ENCODE results near the gene COL4A2.
A peak's percentile ranks its signal among the peaks of the same experiment; 100 is the strongest.

The COL4A2 gene

DNA sequence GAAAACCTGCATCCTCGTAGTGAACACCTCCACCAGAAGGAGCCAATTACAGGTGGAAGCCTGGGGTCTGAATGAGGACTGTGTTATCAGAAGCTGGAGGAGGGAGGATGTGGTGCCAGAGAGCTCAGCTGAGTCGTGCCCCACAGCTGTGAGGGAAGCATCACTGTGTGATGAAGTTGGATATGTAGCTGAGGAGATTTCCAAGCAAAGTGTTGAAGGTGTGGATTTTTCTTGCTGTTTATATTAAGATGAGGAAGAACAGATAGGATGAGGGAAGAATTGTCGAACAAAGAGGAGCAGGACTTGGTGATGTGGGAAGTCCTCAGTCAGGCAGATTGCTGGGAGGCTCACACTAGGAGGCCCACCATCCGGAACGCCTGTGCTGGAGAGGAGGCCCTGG lies 250.0 kb downstream of the COL4A2 start:
- Histone ChIP-seq H3K27me3 (ENCODE audit: low read depth, low read length) (no peaks in the 10 kb centered on the region), H3K27ac (ENCODE audit: low read length) (no peak overlapping the region), H3K36me3 (ENCODE audit: control insufficient read depth in 1 of 2, insufficient read depth in 2 of 2, low read length in 2 of 2) (peaks cover 3 to 8% of the 10 kb centered on the region in 2 donors), H3K4me1 (ENCODE audit: control insufficient read depth in 1 of 2, insufficient read depth in 2 of 2, low read length in 2 of 2) (peaks cover 0 to 6% of the 10 kb centered on the region in 2 donors), H3K9me3 (ENCODE audit: control insufficient read depth in 1 of 2, low read length in 2 of 2) (no peaks in the 10 kb centered on the region), H3K4me3 (ENCODE audit: low read depth in 1 of 2, low read length in 2 of 2) (no peak overlapping the region)

DNA sequence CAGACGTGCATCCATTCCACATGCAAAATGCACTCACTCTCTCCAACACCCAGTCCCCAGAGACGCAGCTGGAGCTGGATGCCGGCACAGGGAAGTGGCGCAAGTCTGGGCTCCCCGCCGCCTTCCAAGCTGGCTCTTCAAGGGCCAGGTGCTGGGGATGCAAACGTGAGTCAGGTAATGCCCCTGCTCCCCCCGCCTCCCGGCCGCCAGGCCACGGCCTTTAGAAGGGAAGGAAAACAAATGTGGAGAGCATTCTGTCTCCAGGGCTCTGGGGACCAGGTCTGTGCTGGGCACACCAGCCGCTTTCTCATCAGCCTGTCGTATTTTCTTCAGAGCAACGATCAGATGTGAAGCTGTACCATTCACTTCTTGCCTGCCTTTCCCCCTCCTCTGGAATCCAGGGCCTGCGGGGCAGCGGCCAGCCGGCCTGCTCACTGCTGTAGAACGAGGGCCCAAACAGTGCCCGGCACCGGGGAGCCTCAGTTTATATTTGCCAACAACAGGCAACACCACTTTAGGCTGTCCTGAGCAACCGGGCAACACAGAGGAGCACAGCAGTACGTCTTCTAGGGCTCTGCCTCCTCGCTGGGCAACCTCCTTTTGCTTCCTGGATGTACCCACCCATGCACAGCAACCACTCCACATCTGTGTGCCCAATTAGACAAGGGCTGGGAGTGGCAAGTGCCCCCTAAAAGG lies 250.7 kb downstream of the COL4A2 start:
- Histone ChIP-seq H3K27me3 (ENCODE audit: low read depth, low read length) (no peaks in the 10 kb centered on the region), H3K36me3 (ENCODE audit: control insufficient read depth in 1 of 2, insufficient read depth in 2 of 2, low read length in 2 of 2) (peaks cover 3 to 8% of the 10 kb centered on the region in 2 donors), H3K4me3 (ENCODE audit: low read depth in 1 of 2, low read length in 2 of 2) (no peak overlapping the region), H3K9me3 (ENCODE audit: control insufficient read depth in 1 of 2, low read length in 2 of 2) (no peaks in the 10 kb centered on the region), H3K4me1 (ENCODE audit: control insufficient read depth in 1 of 2, insufficient read depth in 2 of 2, low read length in 2 of 2) (peaks cover 0 to 10% of the 10 kb centered on the region in 2 donors), H3K27ac (ENCODE audit: low read length) (no peak overlapping the region)

DNA sequence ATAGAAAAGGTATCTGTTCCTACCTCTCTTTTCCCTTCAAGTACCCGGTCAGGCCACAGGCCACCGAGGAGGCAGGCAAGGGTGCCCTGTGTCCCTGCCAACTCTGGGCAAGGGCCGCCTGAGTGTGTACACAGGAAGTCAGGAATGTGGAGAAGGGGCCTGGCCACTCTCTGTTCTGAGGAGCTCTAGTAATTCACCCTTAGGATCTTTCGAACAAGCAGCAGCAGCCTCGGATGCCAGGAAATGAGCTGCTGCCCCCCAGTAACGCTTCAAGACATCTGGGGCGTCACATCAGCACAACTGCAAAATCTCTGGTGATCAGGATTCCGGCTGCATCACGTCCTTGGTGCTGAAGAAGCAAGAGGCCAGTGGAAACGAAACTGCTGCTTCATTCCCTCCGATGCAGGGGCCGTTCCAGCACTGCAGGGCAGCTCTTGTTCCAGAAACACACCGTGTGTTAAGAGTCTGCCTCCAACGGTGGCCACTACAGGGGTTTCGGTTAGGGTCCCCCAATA lies 252.4 kb downstream of the COL4A2 start:
- Histone ChIP-seq H3K36me3 (ENCODE audit: control insufficient read depth in 1 of 2, insufficient read depth in 2 of 2, low read length in 2 of 2) (peaks cover 3 to 8% of the 10 kb centered on the region in 2 donors), H3K4me1 (ENCODE audit: control insufficient read depth in 1 of 2, insufficient read depth in 2 of 2, low read length in 2 of 2) (peaks cover 0 to 20% of the 10 kb centered on the region in 2 donors), H3K27me3 (ENCODE audit: low read depth, low read length) (no peaks in the 10 kb centered on the region), H3K27ac (ENCODE audit: low read length) (peak overlapping the region; percentile 94), H3K4me3 (ENCODE audit: low read depth in 1 of 2, low read length in 2 of 2) (peak overlapping the region; percentile 67 to 91), H3K9me3 (ENCODE audit: control insufficient read depth in 1 of 2, low read length in 2 of 2) (no peaks in the 10 kb centered on the region)

DNA sequence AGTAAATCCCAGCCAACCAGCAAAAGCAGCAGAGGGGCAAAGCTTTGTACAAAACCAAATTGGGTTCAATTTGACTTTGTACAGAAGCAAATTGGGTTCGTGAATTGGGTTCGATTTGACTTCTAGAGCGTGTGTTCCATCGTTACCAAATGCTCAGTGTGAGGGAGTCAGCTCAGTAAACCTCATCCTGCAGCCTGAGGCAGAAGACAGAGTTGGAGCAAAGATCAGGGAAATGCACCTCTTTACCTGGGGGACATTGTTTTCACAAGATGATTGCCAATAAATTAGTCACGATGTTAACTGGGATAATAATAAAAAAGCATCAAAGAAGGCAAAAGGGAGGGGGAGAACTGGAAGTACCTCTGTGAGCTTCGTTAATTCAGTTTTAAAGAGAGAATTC lies 252.9 kb downstream of the COL4A2 start:
- peak overlapping the region; percentile 67 to 91 for H3K4me3 ChIP-seq (ENCODE audit: low read depth in 1 of 2, low read length in 2 of 2)
- H3K27me3 ChIP-seq (ENCODE audit: low read depth, low read length) = no peaks in the 10 kb centered on the region
- no peaks in the 10 kb centered on the region for H3K9me3 ChIP-seq (ENCODE audit: control insufficient read depth in 1 of 2, low read length in 2 of 2)
- H3K4me1 ChIP-seq (ENCODE audit: control insufficient read depth in 1 of 2, insufficient read depth in 2 of 2, low read length in 2 of 2) = peaks cover 0 to 20% of the 10 kb centered on the region in 2 donors
- H3K27ac ChIP-seq (ENCODE audit: low read length) = peak overlapping the region; percentile 94
- peaks cover 3 to 8% of the 10 kb centered on the region in 2 donors for H3K36me3 ChIP-seq (ENCODE audit: control insufficient read depth in 1 of 2, insufficient read depth in 2 of 2, low read length in 2 of 2)

DNA sequence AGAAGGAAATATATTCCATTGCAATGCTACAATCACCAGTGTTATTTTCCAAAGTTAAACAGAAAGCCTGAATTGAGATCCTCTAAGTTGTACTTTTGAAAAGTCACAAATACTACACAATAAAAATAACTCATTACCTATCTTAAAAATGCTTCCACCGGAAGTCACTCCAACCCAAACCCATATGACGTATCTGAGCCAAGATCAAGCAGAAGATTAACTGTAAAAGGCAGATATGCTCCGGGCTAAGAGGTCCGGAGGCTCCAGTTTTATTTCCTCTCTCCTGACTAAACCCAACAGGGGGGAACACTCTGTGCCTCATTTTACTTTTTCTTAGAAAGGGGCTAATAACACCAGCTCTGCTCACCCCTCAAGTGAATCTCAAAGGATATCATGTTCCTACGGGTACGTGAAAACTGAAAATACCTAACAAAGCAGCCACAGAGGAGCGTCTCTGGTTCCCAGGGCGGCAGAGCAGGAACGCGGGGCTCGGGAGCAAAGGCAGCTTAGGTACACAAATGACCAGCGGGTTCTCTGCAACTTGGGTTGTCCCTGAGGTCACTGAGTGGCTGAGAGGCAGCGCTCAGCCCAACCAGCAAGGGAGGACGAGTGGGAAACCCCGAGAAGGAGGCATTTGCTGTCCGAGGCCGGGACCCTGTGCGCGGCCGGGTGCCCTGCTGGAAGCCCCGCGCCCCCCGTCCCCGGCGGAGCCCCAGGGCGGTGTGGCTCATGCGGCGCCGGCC lies 253.7 kb downstream of the COL4A2 start:
- H3K9me3 ChIP-seq (ENCODE audit: control insufficient read depth in 1 of 2, low read length in 2 of 2) = no peaks in the 10 kb centered on the region
- H3K4me1 ChIP-seq (ENCODE audit: control insufficient read depth in 1 of 2, insufficient read depth in 2 of 2, low read length in 2 of 2) = peaks cover 0 to 20% of the 10 kb centered on the region in 2 donors
- H3K4me3 ChIP-seq (ENCODE audit: low read depth in 1 of 2, low read length in 2 of 2) = peak overlapping the region; percentile 67 to 91
- H3K27ac ChIP-seq (ENCODE audit: low read length) = peak overlapping the region; percentile 94
- no peaks in the 10 kb centered on the region for H3K27me3 ChIP-seq (ENCODE audit: low read depth, low read length)
- peaks cover 0 to 8% of the 10 kb centered on the region in 2 donors for H3K36me3 ChIP-seq (ENCODE audit: control insufficient read depth in 1 of 2, insufficient read depth in 2 of 2, low read length in 2 of 2)

DNA sequence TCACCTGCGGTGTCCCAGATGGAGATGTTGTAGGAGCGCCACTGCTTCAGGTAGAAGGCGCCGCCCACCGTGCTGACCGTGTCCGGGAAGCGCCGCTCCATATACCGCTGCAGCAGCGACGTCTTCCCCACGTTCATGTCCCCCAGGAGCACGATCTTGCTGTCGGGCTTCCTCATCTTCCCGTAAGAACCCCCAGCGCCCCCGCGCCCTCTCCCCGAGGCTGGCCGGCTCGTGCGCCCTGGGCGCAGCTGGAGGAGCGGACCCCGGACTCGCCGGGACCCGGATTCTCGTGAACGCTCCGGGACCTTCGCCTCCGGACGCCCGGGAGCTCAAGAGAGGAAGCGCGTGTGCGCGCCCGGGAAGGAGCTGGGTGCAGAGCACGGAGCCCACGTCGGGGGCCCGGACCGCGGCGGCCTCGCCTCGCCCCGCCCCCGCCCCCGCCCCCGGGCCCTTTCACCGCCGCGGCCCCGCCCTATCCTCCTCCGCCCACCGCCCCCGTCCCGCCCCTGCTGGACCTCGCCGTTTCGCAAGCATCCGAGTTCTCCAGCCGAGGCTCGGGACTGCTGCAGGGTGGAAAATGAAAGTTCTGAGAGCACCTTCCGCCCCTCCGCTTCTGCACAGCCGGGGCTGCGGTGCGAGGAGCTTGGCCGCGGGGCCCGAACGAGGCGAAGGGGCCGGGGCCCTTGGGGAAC lies 254.4 kb downstream of the COL4A2 start, which contains the start of gene RAB20:
Gene RAB20 (minus strand): TSS at position 379 of the 692 bp plus-strand sequence. CDS start 203 bp downstream, at position 176.
- H3K9me3 ChIP-seq (ENCODE audit: control insufficient read depth in 1 of 2, low read length in 2 of 2) = no peaks in the 10 kb centered on the region
- H3K4me3 ChIP-seq (ENCODE audit: low read depth in 1 of 2, low read length in 2 of 2) = peak within 1 kb of the TSS; percentile 89 to 91
- H3K4me1 ChIP-seq (ENCODE audit: control insufficient read depth in 1 of 2, insufficient read depth in 2 of 2, low read length in 2 of 2) = peaks cover 0 to 20% of the 10 kb centered on the region in 2 donors
- H3K27me3 ChIP-seq (ENCODE audit: low read depth, low read length) = no peaks in the 10 kb centered on the region
- peak within 1 kb of the TSS; percentile 94 for H3K27ac ChIP-seq (ENCODE audit: low read length)
- peaks cover 0 to 8% of the 10 kb centered on the region in 2 donors for H3K36me3 ChIP-seq (ENCODE audit: control insufficient read depth in 1 of 2, insufficient read depth in 2 of 2, low read length in 2 of 2)

DNA sequence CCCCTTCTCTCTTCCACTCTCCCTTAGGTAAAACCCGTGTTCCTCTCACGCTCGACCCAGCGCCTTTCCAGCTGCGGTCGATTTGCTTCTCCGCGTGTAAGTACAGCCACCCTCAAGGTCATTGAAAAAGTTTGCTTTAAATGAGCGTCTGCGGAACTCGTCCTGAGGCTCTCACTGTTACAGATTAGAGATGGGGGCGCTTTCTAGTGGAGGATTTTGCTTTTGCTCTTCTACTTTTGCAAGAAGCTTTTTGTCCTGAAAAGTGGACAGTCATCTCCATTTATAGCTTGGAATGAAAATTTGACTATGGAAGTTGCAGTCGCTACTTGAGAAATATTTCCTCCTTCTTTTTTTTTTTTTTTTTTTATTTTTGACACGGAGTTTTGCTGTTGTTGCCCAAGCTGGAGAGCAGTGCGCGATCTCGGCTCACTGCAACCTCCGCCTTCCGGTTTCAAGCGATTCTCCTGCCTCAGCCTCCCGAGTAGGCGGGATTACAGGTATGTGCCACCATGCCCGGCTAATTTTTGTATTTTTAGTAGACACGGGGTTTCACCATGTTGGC lies 255.0 kb downstream of the COL4A2 start:
- Histone ChIP-seq H3K36me3 (ENCODE audit: control insufficient read depth in 1 of 2, insufficient read depth in 2 of 2, low read length in 2 of 2) (peaks cover 0 to 3% of the 10 kb centered on the region in 2 donors), H3K4me1 (ENCODE audit: control insufficient read depth in 1 of 2, insufficient read depth in 2 of 2, low read length in 2 of 2) (peaks cover 0 to 20% of the 10 kb centered on the region in 2 donors), H3K4me3 (ENCODE audit: low read depth in 1 of 2, low read length in 2 of 2) (peak overlapping the region; percentile 89 to 91), H3K9me3 (ENCODE audit: control insufficient read depth in 1 of 2, low read length in 2 of 2) (no peaks in the 10 kb centered on the region), H3K27ac (ENCODE audit: low read length) (peak overlapping the region; percentile 90), H3K27me3 (ENCODE audit: low read depth, low read length) (no peaks in the 10 kb centered on the region)
